ENCODE data around the gene RGPD3.
"Not testable (repeated sequence)": the region's sequence is repeated elsewhere in the genome, so short reads cannot be mapped to it uniquely, and the experiment has no call there.

Gene RGPD3

DNA sequence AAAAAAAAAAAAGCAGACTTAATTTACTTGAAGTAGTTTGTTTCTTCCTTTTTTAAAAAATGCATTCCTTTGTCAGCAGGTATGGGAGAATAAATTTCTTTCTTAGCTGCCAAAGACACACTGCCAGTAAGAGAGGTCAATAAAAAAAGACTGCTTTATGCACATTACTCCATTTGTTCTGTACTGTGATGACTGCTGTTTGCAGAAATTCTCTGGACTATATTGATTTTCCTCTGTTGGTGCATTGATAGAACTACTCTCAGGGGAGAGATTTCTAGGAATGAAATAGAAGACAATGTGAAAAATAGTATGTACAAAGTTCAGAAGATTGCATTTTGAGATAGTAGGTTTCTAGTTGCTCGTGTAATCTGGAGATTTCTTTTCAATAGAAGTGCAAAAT lies 11.3 kb upstream of the RGPD3 start:
- not testable (repeated sequence) for DNase-seq (ENCODE audit: low read depth)

DNA sequence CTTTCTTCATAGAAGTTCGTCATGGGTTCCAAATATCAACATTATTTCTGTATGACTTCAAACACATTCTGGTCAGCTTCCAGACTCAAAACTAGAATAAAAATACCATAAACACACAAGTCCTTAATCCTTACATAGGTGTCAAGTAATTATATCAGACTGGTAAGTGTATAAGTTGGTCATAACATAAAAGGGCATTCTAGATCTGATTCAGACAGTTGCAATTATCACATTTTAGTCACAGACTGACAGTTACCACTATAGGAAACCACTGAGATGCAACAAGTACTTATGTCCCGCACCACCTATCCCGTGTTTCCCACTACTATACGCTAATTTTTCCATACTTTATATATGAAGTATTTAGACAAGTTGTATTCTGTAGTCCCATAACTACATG lies 9.4 kb upstream of the RGPD3 start:
- not testable (repeated sequence) for DNase-seq (ENCODE audit: low read depth)

DNA sequence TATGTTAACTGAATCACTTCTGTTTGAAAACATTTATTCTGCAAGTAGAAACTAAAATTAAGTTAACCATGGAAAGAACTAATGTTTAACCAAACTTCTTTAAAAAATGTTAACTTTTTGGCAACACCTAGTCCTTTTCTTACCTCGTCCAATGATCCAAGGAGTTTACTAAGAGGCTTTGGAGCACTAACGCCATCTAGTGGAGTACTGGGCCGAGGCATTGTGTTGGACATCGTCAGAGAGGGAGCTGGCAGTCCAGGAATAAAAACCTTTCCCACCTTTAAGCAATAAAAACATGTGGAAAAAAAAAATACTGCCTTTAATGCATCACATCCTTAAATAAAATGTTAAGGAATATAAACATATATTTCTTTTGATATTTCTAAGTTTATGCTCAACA lies 2.4 kb upstream of the RGPD3 start:
- DNase-seq (ENCODE audit: low read depth), result not testable (repeated sequence)

DNA sequence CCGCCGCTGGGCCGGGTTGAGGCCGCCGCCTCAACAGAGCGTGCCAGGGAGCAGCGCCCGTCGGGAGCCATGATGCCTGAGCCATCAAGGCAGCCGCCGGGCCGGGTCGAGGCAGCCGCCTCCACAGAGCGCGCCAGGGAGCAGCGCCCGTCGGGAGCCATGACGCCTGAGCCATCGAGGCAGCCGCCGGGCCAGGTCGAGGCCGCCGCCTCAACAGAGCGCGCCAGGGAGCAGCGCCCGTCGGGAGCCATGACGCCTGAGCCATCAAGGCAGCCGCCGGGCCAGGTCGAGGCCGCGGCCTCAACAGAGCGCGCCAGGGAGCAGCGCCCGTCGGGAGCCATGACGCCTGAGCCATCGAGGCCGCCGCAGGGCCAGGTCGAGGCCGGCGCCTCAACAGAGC lies 697 bp downstream of the RGPD3 start:
- DNase-seq (ENCODE audit: low read depth), result not testable (repeated sequence)

DNA sequence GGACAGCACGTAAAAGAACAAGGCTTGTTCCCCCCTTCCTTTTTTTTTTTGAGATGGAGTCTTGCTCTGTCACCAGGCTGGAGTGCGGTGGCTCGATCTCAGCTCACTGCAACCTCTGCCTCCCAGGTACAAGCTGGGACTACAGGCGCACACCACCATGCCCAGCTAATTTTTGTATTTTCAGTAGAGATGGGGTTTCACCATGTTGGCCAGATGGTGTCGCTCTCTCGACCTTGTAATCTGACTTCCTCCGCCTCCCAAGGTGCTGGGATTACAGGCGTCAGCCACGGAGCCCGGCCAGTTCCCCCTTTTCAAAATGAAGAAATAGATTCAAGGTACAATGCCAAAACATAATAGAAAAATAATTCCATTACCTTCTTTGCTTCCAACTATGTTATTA lies 6.3 kb downstream of the RGPD3 start:
- not testable (repeated sequence) for DNase-seq (ENCODE audit: low read depth)

DNA sequence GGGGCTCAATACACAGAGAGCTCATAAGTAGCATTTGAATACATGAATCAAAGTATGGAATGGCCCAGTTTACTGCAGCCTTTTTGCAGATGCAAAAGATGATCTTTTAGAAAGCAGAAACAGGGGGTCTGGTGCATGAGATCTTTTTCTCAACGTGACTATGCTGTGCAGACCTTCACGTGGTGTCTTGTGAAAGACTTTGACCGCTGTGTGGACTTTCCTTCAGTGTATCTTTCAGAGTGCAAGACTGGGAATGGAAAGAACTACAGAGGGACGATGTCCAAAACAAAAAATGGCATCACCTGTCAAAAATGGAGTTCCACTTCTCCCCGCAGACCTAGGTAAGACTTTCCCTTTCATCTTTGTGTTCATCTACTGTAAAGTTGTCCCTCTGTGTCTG lies 77.5 kb downstream of the RGPD3 start:
- DNase-seq (ENCODE audit: low read depth), result not testable (repeated sequence)

DNA sequence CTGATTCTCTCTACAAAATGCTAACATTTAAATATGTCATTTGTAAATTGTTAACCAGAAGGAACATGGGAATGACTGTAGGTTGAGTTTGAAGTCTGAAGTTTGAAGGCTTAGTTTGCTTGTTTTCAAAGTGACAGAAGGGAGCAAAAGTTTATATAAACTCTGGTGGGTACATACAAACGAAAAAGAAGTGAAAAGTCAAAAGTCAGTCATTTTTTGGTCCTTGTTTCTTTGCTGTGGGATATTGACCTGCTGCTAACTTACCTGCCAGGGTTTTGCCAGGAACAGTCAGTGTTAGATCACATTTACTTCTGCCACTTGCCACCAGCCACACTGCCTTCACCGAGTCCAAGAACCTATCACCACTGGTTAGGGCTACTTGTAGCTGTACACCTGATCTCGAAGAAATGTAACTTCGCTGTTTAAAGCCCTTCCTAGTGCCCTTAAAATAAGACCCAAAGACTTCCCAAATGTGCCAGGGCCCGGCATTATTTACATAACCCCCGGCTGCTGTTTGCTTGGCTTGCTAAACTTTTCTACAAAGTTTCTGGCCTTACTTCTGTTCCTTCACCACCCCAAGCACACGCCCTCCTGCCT lies 79.3 kb downstream of the RGPD3 start:
- not testable (repeated sequence) for DNase-seq (ENCODE audit: low read depth)

DNA sequence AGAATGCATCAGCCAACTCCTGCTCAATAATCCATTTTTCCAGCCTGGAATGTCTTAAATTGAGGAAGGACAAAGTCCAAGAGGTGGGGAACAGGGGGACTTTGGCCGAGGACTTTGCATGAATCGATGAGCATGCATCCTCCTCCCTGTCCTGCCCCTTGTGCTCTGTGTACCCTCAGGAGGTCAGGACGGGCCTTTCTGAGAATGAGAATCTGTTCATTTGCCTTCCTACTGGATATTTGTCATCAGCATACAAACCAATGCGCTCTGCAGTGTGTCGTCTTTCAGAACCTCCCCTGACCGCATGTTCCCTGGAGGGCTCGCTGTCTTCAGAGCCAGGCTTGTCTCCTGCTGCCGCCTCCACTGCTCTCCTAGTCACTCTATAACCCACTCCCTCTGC lies 83.7 kb downstream of the RGPD3 start:
- DNase-seq (ENCODE audit: low read depth), result not testable (repeated sequence)

DNA sequence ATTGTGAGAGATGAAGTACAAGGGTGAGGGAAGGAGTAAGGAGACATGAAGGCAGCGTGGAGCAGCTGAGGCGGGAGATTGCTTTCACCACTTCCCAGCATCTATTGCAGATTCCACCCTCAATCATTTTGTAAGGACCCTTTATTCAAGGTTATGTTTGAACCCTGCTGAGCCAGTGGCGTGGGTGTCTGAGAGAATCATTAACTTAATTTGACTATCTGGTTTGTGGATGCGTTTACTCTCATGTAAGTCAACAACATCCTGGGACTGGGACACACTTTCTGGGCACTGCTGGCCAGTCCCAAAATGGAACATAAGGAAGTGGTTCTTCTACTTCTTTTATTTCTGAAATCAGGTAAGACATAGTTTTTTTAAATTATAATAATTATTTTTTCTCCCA lies 86.3 kb downstream of the RGPD3 start:
- DNase-seq (ENCODE audit: low read depth), result not testable (repeated sequence)

DNA sequence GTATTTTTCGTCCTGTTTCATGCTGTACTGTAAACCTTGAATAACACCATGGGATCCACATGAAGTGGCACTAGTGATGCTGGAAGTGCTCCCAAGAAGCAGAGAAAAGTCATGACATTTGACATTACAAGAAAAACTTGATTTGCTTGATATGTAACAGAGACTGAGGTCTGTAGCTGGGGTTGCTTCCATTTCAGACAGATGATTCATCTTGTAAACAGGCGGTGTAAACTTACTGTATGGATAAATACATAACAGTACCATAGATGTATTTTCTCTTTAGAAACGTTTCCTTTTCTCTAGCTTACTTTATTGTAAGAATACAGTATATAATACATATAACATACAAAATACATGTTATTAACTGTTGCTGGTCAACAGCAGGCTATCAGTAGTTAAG lies 88.6 kb downstream of the RGPD3 start:
- DNase-seq (ENCODE audit: low read depth), result not testable (repeated sequence)

DNA sequence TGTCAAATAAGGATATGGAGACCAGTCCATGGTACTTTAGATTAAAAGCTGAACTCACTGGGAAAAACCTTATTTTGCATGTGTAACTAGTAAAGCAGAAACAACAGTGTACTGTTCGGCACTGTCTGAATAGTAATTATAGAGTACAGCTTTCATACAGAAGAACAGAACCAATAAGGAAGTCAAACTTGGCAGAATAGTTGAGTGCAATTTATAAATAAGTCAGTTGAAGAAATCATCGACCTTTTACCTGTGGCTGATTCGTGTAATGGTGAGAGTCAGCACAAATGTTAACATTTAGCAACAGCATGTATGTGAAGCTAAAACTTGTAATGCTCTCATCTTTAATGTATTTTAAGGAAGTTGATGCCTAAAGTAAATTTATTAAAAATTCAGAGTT lies 99.0 kb downstream of the RGPD3 start:
- DNase-seq (ENCODE audit: low read depth), result not testable (repeated sequence)

DNA sequence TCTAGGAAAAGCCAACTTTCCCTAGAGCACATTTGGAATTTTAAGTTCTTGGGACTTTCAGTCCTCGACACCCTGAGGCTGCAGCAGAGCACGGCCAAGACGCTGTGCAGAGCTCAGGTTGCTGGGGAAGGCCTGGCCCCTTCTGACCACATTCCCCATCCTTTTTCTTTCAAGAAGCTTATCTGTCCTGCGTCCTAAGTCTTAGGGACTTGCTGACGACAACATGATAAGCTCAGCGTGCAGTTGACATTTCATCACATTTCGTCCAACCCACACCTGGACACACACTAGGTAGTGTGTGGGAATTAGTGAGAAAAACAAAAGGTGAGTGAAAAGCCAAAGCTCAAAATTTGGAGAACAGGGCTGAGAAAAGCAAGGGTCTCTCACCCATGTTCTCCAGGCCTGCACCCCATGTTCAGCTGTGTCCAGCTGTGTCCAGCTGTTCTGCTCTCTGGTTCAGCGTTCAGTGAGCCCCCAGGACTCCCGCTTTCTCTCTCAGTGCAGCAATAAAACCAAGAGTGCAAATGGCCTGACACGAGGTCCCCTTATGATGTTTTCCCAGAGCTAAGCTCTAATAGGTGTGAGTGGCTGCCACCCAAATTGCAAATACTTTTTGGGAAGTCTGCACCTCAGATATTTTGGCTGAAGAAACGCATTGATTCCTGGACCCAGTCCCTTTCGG lies 101.9 kb downstream of the RGPD3 start:
- no peak for DNase-seq (ENCODE audit: low read depth)

DNA sequence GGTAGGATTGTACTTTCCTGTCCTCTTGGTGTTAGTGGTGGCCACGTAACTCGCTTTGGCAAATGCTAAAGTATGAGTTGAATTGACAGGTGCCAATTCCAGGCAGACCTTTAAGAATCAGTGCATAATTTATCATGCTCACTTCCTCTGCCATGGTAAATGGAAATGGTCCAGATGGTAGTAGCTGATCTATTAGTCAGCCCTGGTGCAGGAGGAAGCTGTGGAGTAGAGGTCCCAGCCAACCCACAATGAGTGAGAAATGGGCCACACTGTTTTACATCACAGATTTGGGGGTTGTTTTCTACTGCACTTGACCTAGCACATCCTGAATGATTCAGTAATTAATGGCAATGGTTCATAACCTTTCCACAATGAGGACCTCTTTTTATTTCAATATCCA lies 104.4 kb downstream of the RGPD3 start:
- DNase-seq (ENCODE audit: low read depth), result no peak

DNA sequence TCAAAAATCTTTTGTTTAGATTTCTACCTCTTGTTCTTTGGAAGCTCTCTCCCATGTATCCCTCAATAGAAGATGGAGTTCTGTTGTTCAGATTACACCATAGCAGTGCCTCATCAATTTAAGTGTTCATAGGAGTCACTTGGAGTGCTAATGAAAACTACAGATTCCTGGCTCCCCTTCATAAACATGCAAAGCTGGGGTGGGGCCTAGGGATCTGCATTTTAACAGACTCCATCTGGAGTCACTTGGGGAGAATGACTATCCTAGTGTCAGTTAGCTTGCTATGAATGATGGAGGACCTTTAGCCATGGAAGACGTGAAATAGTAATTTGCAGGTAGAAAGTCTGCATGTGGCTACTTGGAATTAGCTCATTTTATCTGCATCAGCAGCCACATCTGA lies 105.4 kb downstream of the RGPD3 start:
- DNase-seq (ENCODE audit: low read depth), result no peak

DNA sequence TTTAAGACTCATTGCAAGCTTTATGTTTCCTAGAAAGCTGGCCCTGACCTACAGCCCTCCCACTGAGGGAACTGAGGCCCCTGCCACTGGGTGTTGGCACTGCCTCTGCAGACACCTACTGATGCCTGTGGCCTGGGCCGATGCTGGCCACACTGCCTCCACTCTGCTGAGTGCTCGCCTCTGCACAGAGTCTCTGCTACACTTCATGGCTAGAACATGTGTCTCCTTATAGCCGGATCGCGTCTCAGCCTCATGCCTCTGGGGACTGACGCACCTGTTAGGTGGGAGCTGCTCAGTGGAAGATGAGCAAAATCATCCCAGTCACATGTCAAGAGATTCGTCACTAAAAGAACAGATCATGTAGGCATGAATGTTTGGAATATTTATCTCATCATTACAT lies 108.7 kb downstream of the RGPD3 start:
- DNase-seq (ENCODE audit: low read depth), result no peak

DNA sequence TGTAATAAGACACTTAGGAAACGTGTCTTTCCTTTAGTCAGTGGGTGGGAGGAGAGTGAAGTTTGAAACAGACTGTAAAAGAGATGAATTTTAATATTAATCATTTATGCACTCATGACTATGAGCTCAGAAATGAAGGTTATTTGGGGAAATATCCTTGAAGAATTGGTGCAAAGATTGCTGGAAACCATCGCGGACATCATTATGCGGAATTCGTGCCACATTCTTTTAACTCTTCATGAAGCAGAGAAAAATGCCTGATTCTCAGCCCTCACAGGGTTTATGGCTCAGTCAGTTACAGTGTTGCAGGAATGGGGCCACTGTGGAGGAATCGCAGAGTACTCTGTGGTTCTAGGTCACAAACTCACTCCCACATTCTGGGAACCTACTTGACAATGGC lies 109.7 kb downstream of the RGPD3 start:
- no peak for DNase-seq (ENCODE audit: low read depth)

DNA sequence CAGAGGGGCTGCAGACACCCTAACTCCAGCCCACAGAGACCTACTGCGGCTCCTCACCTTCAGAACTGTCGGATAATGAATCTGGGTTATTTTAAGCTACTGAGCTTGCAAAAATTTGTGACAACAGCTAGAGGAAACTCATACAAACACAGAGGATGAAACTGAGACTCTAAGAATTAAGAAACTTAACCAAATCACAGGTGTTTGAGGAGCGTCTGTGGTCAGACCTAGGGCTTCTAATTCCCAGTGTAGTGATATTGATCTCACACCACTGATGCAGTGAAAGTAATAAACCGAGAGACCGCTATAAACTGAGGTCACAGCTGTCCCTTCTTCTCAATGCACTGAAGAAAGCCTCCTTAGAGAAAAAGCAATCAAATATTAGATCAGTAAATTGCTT lies 110.1 kb downstream of the RGPD3 start:
- DNase-seq (ENCODE audit: low read depth), result no peak

DNA sequence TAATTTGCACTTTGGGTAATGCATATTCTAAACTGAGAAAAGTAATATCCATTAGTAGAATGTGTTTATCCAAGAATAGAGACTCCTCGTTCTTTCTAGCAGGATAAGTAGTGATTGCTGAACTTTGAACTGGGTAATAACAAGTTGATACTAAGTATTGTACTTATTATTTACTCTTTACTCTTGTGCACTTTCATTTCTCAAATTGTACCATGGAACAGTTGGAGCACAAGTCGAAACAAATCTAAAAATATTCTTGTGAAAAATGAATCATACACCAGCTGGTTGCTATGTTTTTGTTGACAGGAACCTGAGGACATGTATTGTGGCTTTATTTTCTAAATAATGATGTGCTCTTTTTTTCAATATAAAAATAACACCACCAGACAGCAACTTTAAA lies 111.9 kb downstream of the RGPD3 start:
- no peak for DNase-seq (ENCODE audit: low read depth)

DNA sequence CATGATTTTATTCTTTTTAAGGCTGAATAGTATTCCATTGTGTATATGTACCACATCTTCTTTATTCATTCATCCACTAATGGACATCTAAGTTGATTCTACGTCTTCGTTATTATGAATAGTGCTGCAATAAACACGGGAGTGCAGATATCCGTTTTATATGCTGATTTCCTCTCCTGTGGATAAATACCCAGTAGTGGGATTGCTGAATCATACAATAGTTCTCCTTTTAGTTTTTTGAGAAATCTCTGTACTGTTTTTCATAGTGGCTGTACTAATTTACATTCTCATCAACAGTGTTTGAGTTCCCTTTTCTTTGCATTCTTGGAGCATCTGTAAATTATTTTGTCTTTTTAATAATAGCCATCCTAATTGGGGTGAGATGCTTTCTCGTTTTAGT lies 114.5 kb downstream of the RGPD3 start:
- no peak for DNase-seq (ENCODE audit: low read depth)

DNA sequence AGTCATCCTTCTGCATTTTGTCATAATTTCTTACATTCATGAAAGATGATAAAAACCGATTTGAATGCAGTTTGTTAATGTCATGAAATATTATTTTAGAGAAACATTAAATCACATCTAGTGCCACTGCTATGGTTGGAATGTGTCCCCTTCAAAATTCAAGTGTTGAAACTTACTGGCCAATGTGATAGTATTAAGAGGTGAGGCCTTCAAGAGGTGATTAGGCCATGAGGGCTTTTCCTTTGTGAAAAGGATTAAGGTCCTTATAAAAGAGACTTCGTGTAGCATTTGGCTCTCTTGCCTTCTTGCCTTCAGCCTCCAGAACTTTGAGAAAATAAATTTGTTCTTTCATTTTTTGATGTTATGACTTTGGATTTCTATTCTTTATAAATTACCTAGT lies 117.2 kb downstream of the RGPD3 start:
- DNase-seq (ENCODE audit: low read depth), result no peak

DNA sequence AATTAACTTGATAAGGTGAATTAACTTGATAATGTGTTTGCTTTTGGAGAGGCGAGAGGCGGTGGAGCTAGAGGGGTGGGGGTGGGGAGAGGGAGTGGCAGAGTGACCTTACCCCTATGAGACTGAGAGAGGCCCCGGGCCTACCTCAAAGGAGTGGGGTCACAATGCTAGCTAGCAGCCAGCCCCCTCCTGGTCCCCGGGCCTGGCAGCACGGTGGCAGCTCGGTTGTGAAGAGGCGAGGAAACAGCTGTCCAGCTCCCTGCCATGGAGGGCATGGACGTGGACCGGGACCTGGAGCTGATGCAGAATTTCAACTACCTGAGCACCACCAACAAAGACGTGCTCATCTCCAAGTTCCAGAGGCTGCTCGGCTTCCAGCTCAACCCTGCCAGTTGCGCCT lies 123.9 kb downstream of the RGPD3 start:
- DNase-seq (ENCODE audit: low read depth), result no peak

DNA sequence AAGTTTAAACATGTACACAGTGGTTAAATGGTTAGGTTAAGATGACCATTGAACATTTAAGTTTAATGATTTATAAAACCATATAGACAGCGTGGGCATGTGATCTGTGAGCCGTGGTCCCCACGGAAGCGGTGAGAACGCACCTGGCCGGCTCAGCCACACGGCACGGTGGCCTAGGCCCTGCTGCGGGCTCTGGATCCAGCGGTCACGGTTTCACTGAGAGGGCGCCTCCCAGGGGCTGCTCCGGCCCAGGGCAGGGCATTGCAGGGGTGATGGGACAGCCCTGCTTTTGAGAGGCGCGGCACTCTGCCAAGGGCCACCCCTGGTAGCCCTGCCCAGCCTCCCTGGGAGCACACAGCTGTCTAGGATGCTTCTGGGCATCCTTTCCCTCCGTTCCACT lies 124.9 kb downstream of the RGPD3 start:
- DNase-seq (ENCODE audit: low read depth), result no peak

DNA sequence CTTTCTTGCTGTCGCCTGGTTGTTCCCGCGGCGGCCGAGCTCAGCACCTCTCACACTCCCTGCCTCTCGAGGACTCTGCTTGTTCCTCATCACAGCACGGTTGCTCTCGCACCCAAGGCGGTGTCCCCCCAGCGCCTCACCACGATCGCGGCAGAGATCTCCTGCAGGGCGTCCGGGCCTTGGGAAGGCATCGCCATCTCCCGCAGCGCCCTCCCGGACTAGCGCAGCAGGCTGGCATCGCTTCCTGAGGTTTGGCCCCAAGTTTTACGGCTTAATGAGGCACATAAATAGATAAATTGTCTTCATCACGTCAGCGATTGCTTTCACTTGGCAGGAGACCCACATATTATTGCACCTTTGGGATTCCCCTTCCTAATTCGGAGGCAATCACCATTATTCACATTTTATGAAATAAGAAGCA lies 125.4 kb downstream of the RGPD3 start:
- no peak for DNase-seq (ENCODE audit: low read depth)

DNA sequence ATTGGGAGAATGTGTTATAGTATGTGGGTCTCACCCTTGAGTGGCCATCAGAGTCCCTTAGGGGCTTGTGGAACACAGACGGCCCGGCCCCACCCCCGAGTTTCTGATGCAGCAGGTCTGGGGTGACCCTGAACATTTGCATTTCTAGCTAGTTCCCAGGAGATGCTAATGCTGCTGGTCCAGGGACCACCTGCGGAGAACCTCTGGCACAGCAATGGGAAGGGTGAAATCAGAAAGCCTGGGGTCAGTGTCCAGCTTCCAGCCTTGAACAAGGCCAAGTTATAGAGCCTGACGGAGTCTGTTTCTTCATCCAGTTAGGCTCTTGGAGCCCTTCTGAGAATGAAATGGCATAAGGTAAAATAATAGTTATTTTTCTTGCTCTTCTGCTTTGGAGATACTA lies 126.5 kb downstream of the RGPD3 start:
- no peak for DNase-seq (ENCODE audit: low read depth)
